GM12878 (cell line): ENCODE data around the gene MALRD1. TPM values are rescaled to one million over a fixed set of nuclear protein-coding genes. Genes with fewer than 3 reads are reported as not detected.

Experiments
- ATAC-seq: fragments of 200-7000 bp; cut with Tn5 transposase; 3 replicates; pipeline ENCODE4 v1.9.1; 2020; ENCODE audit warnings: mild to moderate bottlenecking, moderate library complexity
- BruUV-seq: library from RNA; stranded (reverse); fragments of 400-500 nt; replicated peaks from 2 replicates; lab custom pipeline; 2021; lab: Mats Ljungman, UMichigan
- CTCF ChIA-PET: fragments of 300-600 bp; sonication (Branson Sonifier 250); formaldehyde crosslinking; extraction: SDS; loops from one replicate; lab custom pipeline; 2021; ENCODE audit warnings: inconsistent platforms; lab: Yijun Ruan, JAX
- POLR2A ChIA-PET: fragments of 350-600 bp; formaldehyde crosslinking; extraction: SDS; loops from one replicate; lab custom pipeline; 2021; ENCODE audit warnings: inconsistent platforms; lab: Charles Lee
- RAD21 ChIA-PET: fragments of 300-600 bp; sonication (Branson Sonifier 250); formaldehyde crosslinking; loops from one replicate; lab custom pipeline; 2023; ENCODE audit warnings: antibody characterized with exemption; ENCODE audit not compliant: unreplicated experiment; lab: Charles Lee
- SMC1A ChIA-PET: fragments of 300-600 bp; sonication (Branson Sonifier 250); formaldehyde crosslinking; loops from one replicate; lab custom pipeline; 2023; ENCODE audit not compliant: unreplicated experiment, uncharacterized antibody; lab: Charles Lee
- DNase-seq: peaks from one replicate; pipeline ENCODE4 v3.0.0-alpha.2; 2011; ENCODE audit warnings: low read depth, low spot score
- FAIRE-seq: peaks from 3 replicates; lab custom pipeline; 2011; peaks lifted over from hg19 to GRCh38; lab: Jason Lieb, UNC
- H2AFZ ChIP-seq: 2 replicates; pipeline ENCODE4 v1.6.0; 2011; ENCODE audit warnings: low read depth, low read length, control low read depth; ENCODE audit not compliant: control insufficient read depth
- H3K27ac ChIP-seq: 2 replicates; pipeline ENCODE4 v1.5.1; 2011; ENCODE audit warnings: control low read depth; ENCODE audit not compliant: control insufficient read depth, insufficient read depth
- H3K27me3 ChIP-seq, 2 experiments: replicated peaks in 1 of 2; 2 replicates each; pipeline versions ENCODE4 v1.6.0 to v1.6.1; 2011; ENCODE audit warnings: low read length in 1 of 2; ENCODE audit not compliant: control insufficient read depth in 2 of 2, insufficient read depth in 2 of 2
- H3K36me3 ChIP-seq, 2 experiments: 2 replicates each; pipeline ENCODE4 v1.5.1; 2011; ENCODE audit warnings: low read length in 1 of 2; ENCODE audit not compliant: control insufficient read depth in 2 of 2, insufficient read depth in 2 of 2
- H3K4me1 ChIP-seq: 2 replicates; pipeline ENCODE4 v1.6.1; 2011; ENCODE audit warnings: mild to moderate bottlenecking, low read length, moderate library complexity, mixed read lengths; ENCODE audit not compliant: control insufficient read depth, insufficient read depth
- H3K4me2 ChIP-seq: 2 replicates; pipeline ENCODE4 v1.6.0; 2011; ENCODE audit warnings: control low read depth; ENCODE audit not compliant: control insufficient read depth, insufficient read depth
- H3K4me3 ChIP-seq: fragments of 200-600 bp; sonication (generic); 2 replicates; pipeline ENCODE4 v1.5.1; 2016
- H3K79me2 ChIP-seq: 2 replicates; pipeline ENCODE4 v1.6.0; 2011; ENCODE audit warnings: low read length; ENCODE audit not compliant: control insufficient read depth, insufficient read depth
- H3K9ac ChIP-seq: 2 replicates; pipeline ENCODE4 v1.8.0; 2011; ENCODE audit warnings: low read length, control low read depth, mixed read lengths; ENCODE audit not compliant: control insufficient read depth, insufficient read depth
- H3K9me3 ChIP-seq: replicated peaks from 3 replicates; pipeline ENCODE4 v1.5.1; 2011; ENCODE audit warnings: mild to moderate bottlenecking, low read length; ENCODE audit not compliant: control insufficient read depth, insufficient read depth
- H4K20me1 ChIP-seq: 2 replicates; pipeline ENCODE4 v1.6.0; 2011; ENCODE audit not compliant: control insufficient read depth, insufficient read depth
- BHLHE40 ChIP-seq, 2 experiments: fragments of 450-650 bp in 1 of 2; IDR thresholded peaks; 2 replicates each; pipeline ENCODE4 v1.6.1; 2011 to 2017; ENCODE audit warnings: low read depth in 2 of 2, borderline replicate concordance in 1 of 2, improper control_type of control experiment in 1 of 2, low read length in 1 of 2, mild to moderate bottlenecking in 1 of 2
- CEBPZ ChIP-seq: fragments of 150-350 bp; IDR thresholded peaks from 2 replicates; pipeline ENCODE4 v1.6.1; 2016; ENCODE audit warnings: low read depth, low read length
- EP300 ChIP-seq, 2 experiments: fragments of 150-350 bp in 1 of 2; IDR thresholded peaks; 2 replicates each; pipeline ENCODE4 v1.6.1; 2011 to 2012; ENCODE audit warnings: low read depth in 2 of 2, low read length in 2 of 2, borderline replicate concordance in 1 of 2, improper control_type of control experiment in 1 of 2, inconsistent platforms in 1 of 2; ENCODE audit not compliant: control insufficient read depth in 1 of 2
- FOXK2 ChIP-seq: fragments of 450-650 bp; IDR thresholded peaks from 2 replicates; pipeline ENCODE4 v1.6.1; 2017; ENCODE audit warnings: mild to moderate bottlenecking, moderate library complexity
- NFIC ChIP-seq: IDR thresholded peaks from 2 replicates; pipeline ENCODE4 v1.6.1; 2012; ENCODE audit warnings: low read depth, mild to moderate bottlenecking, inconsistent platforms, low read length, moderate library complexity
- NRF1 ChIP-seq: conservative IDR thresholded peaks from 2 replicates; pipeline ENCODE4 v1.6.1; 2011; ENCODE audit warnings: mild to moderate bottlenecking, low read depth, low read length, improper control_type of control experiment
- RCOR1 ChIP-seq: conservative IDR thresholded peaks from 2 replicates; pipeline ENCODE4 v1.6.1; 2012; ENCODE audit warnings: low read depth, low read length, improper control_type of control experiment
- RFX5 ChIP-seq: IDR thresholded peaks from 2 replicates; pipeline ENCODE4 v1.6.1; 2011; ENCODE audit warnings: low read depth, low read length, improper control_type of control experiment
- STAT1 ChIP-seq: fragments of 450-650 bp; conservative IDR thresholded peaks from 2 replicates; pipeline ENCODE4 v1.6.1; 2014; ENCODE audit warnings: antibody characterized with exemption, mild to moderate bottlenecking
- STAT3 ChIP-seq: IDR thresholded peaks from 2 replicates; pipeline ENCODE4 v1.6.1; 2011; ENCODE audit warnings: low read depth, low read length, improper control_type of control experiment
- WGBS: methylation state at CpG from one replicate; pipeline ENCODE4 v1.1.6; 2016; ENCODE audit warnings: low lambda C conversion rate; ENCODE audit not compliant: insufficient replicate concordance, insufficient coverage; ENCODE audit errors: missing lambda C conversion rate; 5-methylcytosine and 5-hydroxymethylcytosine counted together
- in situ Hi-C: fragments of 300-500 bp; cut with MboI; formaldehyde crosslinking; loops from 9 replicates; pipeline ENCODE4 v1.14.3; 2018; ENCODE audit warnings: mixed read lengths
- intact Hi-C: fragments of 100-400 bp; cut with micrococcal nuclease; formaldehyde crosslinking; loops from one replicate; pipeline ENCODE4 v1.14.2; 2022; ENCODE audit not compliant: unreplicated experiment
- polyA plus RNA-seq, 11 experiments: library from polyadenylated mRNA; depleted of rRNA in 4 of 11; unstranded in 6 of 11; stranded (reverse) in 5 of 11; fragments of >200 nt; fragmentation: Nextera tagmentation in 4 of 11; fragmentation: Illumina TruSeq in 1 of 11; extraction: Ambion mirVana in 4 of 11; extraction: Trizol in 1 of 11; gene quantifications; 1 replicate in 1 of 11; 2 replicates in 10 of 11; pipeline versions ENCODE4 v1.2.1 to v1.2.3, GENCODE V29; 2011 to 2016; ENCODE audit warnings: inconsistent platforms in 2 of 11, missing spikeins in 2 of 11, low read depth in 1 of 11
- total RNA-seq, 4 experiments: library from RNA; depleted of rRNA in 3 of 4; stranded (reverse); fragments of >200 nt in 3 of 4; fragmentation: Illumina TruSeq in 1 of 4; extraction: Trizol in 1 of 4; gene quantifications; 2 replicates each; pipeline versions ENCODE4 v1.2.1 to v1.2.3, GENCODE V29; 2013 to 2021
- TF ChIP-seq, protein P1 (sequence below): IDR thresholded peaks from 2 replicates; pipeline ENCODE4 v1.6.1; 2011; ENCODE audit warnings: low read depth, mild to moderate bottlenecking, low read length, moderate library complexity, borderline replicate concordance; ENCODE audit errors: extremely low read depth
- TF ChIP-seq, protein P2 (sequence below): fragments of 450-650 bp; IDR thresholded peaks from 2 replicates; pipeline ENCODE4 v1.6.1; 2017; ENCODE audit warnings: mild to moderate bottlenecking, moderate library complexity
- TF ChIP-seq, protein P3 (sequence below): IDR thresholded peaks from 2 replicates; pipeline ENCODE4 v1.6.1; 2012; ENCODE audit warnings: low read length, inconsistent platforms

Gene MALRD1
- total and polyA plus RNA-seq, 10 of the 15 experiments (the other 5 are each of a cell fraction or from before 2014, with no cell fraction given), result 0.12 to 6.6 (median 0.26) TPM; not detected in 2

DNA sequence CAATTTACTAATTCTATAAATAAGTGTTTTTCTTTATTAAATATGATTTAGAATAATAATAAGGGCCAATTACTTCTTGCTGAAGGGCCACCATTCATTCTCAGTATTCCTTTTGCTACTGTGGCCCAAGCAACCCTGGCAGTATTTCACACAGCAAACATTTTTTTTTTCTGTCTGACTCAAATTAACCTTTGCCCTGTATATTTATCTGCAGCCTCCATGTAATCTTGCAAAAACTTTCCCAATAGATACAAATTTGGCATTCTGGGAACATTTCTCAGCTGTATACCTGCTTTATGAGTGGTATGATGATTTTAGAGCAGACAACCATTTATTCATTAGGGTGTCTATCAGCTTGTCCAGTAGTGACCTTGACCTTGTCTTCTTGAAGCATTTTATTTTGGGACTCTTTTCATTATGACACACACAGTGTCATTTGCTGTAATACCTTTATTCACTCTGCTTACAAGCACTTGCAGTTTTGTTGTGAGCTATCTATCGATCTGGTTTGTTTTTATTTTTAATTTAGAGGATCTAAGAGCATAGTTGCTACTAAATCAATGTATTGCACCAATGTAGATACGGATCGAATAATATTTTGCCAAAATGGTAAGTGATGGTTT lies 607.9 kb downstream of the MALRD1 start:
- DNase-seq (no peak), FAIRE-seq (no peak), ATAC-seq (no peak)
- Histone ChIP-seq H3K9ac (no peak overlapping the region), H2AFZ (no peak overlapping the region), H3K4me1 (no peaks in the 10 kb centered on the region), H3K9me3 (no peaks in the 10 kb centered on the region), H3K27ac (no peak overlapping the region), H3K79me2 (no peaks in the 10 kb centered on the region), H3K36me3 (no peaks in the 10 kb centered on the region), H4K20me1 (no peaks in the 10 kb centered on the region), H3K4me2 (no peak overlapping the region), H3K4me3 (no peak overlapping the region), H3K27me3 (no peaks in the 10 kb centered on the region)
- TF ChIP-seq FOXK2 (no peak), EP300 (IDR thresholded peaks at IDR 0.05; ENCODE audit: borderline replicate concordance in 1 of 2, control insufficient read depth in 1 of 2, low read depth in 2 of 2, low read length in 2 of 2) (no peak), NFIC (no peak), STAT1 (no peak), RCOR1 (no peak), BHLHE40 (IDR thresholded peaks at IDR 0.05; ENCODE audit: borderline replicate concordance in 1 of 2, low read depth in 2 of 2, low read length in 1 of 2) (no peak), STAT3 (no peak), NRF1 (no peak), CEBPZ (no peak), RFX5 (no peak)
- TF ChIP-seq, protein P1, sequence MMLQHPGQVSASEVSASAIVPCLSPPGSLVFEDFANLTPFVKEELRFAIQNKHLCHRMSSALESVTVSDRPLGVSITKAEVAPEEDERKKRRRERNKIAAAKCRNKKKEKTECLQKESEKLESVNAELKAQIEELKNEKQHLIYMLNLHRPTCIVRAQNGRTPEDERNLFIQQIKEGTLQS, result no peak
- TF ChIP-seq, protein P2, sequence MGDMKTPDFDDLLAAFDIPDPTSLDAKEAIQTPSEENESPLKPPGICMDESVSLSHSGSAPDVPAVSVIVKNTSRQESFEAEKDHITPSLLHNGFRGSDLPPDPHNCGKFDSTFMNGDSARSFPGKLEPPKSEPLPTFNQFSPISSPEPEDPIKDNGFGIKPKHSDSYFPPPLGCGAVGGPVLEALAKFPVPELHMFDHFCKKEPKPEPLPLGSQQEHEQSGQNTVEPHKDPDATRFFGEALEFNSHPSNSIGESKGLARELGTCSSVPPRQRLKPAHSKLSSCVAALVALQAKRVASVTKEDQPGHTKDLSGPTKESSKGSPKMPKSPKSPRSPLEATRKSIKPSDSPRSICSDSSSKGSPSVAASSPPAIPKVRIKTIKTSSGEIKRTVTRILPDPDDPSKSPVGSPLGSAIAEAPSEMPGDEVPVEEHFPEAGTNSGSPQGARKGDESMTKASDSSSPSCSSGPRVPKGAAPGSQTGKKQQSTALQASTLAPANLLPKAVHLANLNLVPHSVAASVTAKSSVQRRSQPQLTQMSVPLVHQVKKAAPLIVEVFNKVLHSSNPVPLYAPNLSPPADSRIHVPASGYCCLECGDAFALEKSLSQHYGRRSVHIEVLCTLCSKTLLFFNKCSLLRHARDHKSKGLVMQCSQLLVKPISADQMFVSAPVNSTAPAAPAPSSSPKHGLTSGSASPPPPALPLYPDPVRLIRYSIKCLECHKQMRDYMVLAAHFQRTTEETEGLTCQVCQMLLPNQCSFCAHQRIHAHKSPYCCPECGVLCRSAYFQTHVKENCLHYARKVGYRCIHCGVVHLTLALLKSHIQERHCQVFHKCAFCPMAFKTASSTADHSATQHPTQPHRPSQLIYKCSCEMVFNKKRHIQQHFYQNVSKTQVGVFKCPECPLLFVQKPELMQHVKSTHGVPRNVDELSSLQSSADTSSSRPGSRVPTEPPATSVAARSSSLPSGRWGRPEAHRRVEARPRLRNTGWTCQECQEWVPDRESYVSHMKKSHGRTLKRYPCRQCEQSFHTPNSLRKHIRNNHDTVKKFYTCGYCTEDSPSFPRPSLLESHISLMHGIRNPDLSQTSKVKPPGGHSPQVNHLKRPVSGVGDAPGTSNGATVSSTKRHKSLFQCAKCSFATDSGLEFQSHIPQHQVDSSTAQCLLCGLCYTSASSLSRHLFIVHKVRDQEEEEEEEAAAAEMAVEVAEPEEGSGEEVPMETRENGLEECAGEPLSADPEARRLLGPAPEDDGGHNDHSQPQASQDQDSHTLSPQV, result no peak
- TF ChIP-seq, protein P3, sequence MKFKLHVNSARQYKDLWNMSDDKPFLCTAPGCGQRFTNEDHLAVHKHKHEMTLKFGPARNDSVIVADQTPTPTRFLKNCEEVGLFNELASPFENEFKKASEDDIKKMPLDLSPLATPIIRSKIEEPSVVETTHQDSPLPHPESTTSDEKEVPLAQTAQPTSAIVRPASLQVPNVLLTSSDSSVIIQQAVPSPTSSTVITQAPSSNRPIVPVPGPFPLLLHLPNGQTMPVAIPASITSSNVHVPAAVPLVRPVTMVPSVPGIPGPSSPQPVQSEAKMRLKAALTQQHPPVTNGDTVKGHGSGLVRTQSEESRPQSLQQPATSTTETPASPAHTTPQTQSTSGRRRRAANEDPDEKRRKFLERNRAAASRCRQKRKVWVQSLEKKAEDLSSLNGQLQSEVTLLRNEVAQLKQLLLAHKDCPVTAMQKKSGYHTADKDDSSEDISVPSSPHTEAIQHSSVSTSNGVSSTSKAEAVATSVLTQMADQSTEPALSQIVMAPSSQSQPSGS, result no peak
- intact Hi-C loops, result no loop called here
- SMC1A ChIA-PET, result no interaction called here
- in situ Hi-C loops, result no loop called here
- POLR2A ChIA-PET, result interaction anchor here (1.0 kb wide), 1 partner anchor 8 kb away, joined by 5 read pairs; no protein-coding TSS in a partner anchor
- no TSS peak for BruUV-seq
- RAD21 ChIA-PET, result no interaction called here
- CTCF ChIA-PET, result interaction anchor here (1.5 kb wide), 1 partner anchor 10 kb away, joined by 4 read pairs; no protein-coding TSS in a partner anchor
- WGBS, result 23% methylated on average over 3 of the region's 3 CpGs
